Brain microvascular endothelial cell (primary cell): ENCODE data around the gene NARF.

Source experiments
- DNase-seq: peaks from one replicate; pipeline ENCODE4 v3.0.0-alpha.2; 2020
- H3K27ac ChIP-seq: fragments of 250-450 bp; sonication (Bioruptor Pico); 2 replicates; pipeline ENCODE4 v1.5.1; 2020; ENCODE audit warnings: mild to moderate bottlenecking, moderate library complexity
- H3K27me3 ChIP-seq: fragments of 250-450 bp; sonication (Bioruptor Pico); replicated peaks from 2 replicates; pipeline ENCODE4 v1.5.1; 2020; ENCODE audit warnings: mild to moderate bottlenecking
- H3K36me3 ChIP-seq: fragments of 250-450 bp; sonication (Bioruptor Pico); replicated peaks from 2 replicates; pipeline ENCODE4 v1.5.1; 2020; ENCODE audit warnings: mild to moderate bottlenecking
- H3K4me3 ChIP-seq: 2 replicates; pipeline ENCODE4 v1.5.1; 2011; ENCODE audit warnings: low read depth, mild to moderate bottlenecking, control low read depth, low read length, moderate library complexity
- CTCF ChIP-seq: IDR thresholded peaks from 2 replicates; pipeline ENCODE4 v1.5.1; 2011; ENCODE audit warnings: low read depth, mild to moderate bottlenecking, moderate library complexity, low read length, control low read depth, inconsistent platforms; ENCODE audit errors: missing control alignments
- in situ Hi-C: cut with HindIII; loops from 2 replicates; pipeline ENCODE4 v1.10.0; 2017; ENCODE audit warnings: low sequenced_read_pairs, low pct_ligation_motif_present

NARF gene

DNA sequence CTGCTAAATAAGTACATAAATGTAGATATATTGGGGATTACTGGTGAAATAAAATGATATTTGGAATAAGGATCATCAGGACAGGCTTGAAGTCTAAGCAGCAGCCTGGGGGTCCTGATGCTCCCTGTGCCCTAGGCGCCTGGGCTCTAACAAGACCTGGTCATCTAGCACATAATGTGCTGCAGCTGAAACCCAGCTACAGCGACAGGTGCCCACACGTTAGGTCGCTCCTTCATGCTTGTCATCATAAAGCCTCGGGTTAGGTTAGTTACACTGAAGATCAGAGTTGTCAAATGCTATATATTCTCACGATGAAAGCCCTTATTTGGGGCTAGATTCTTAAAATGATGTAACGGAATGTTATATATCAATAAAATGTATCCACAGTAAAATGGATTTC is 11.5 kb downstream of the NARF start:
- no peak for DNase-seq
- Histone ChIP-seq H3K36me3 (peaks cover 20% of the 10 kb centered on the region), H3K4me3 (no peak overlapping the region), H3K27ac (no peak overlapping the region), H3K27me3 (no peaks in the 10 kb centered on the region)
- in situ Hi-C loops: no loop called here
- no peak for TF ChIP-seq CTCF

- H3K27ac ChIP-seq: no peak overlapping the region
- H3K4me3 ChIP-seq: no peak overlapping the region
- H3K36me3 ChIP-seq: peaks cover 14% of the 10 kb centered on the region
- in situ Hi-C loops: no loop called here
- TF ChIP-seq CTCF: no peak
- no peak for DNase-seq
- H3K27me3 ChIP-seq: no peaks in the 10 kb centered on the region
These were observed 15.9 kb downstream of the NARF start for GRCh38 chr17:82474223-82475010.

DNA sequence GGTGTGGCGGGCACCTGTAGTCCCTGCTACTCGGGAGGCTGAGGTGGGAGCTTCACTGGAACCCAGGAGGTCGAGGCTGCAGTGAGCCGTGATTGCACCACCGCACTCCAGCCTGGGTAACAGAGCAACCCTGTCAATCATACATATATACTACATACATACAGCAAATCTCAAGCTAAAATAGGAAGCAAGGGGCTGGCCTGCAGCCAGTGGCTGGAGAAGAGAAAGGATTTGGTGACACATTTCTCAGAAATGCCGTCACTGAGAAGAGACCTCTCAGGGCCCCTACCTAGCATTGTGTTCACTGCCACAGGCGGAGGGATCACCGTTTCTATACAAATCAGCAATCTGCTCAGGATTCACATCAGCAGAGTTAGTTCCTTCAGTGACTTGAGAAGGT is 16.9 kb downstream of the NARF start:
- Histone ChIP-seq H3K36me3 (peaks cover 20% of the 10 kb centered on the region), H3K27ac (no peak overlapping the region), H3K27me3 (no peaks in the 10 kb centered on the region), H3K4me3 (no peak overlapping the region)
- peak; percentile 20 for DNase-seq
- no peak for TF ChIP-seq CTCF
- in situ Hi-C loops: no loop called here

- H3K4me3 ChIP-seq: no peak overlapping the region
- no peak for DNase-seq
- in situ Hi-C loops: no loop called here
- no peak for TF ChIP-seq CTCF
- no peak overlapping the region for H3K27ac ChIP-seq
- peaks cover 24% of the 10 kb centered on the region for H3K36me3 ChIP-seq
- no peaks in the 10 kb centered on the region for H3K27me3 ChIP-seq
These were observed 19.4 kb downstream of the NARF start for GRCh38 chr17:82477934-82478333.

GRCh38 chr17:82479602-82480001 is 21.1 kb downstream of the NARF start:
- H3K27me3 ChIP-seq: no peaks in the 10 kb centered on the region
- in situ Hi-C loops: no loop called here
- no peak for TF ChIP-seq CTCF
- H3K27ac ChIP-seq: no peak overlapping the region
- no peak overlapping the region for H3K4me3 ChIP-seq
- peaks cover 37% of the 10 kb centered on the region for H3K36me3 ChIP-seq
- no peak for DNase-seq

- no peak for TF ChIP-seq CTCF
- Histone ChIP-seq H3K27me3 (no peaks in the 10 kb centered on the region), H3K27ac (no peak overlapping the region), H3K4me3 (no peak overlapping the region), H3K36me3 (peaks cover 39% of the 10 kb centered on the region)
- in situ Hi-C loops: no loop called here
- DNase-seq: no peak
These were observed 21.8 kb downstream of the NARF start for GRCh38 chr17:82480318-82480717.
